Calu3 (cell line): ENCODE measurements around the gene GPR15LG. TPM values are rescaled to one million over a fixed set of nuclear protein-coding genes. Genes with fewer than 3 reads are reported as not detected.

Experiments
- BruUV-seq: library from RNA; stranded (reverse); fragments of 400-500 nt; replicated peaks from 2 replicates; lab custom pipeline; 2021; lab: Mats Ljungman, UMichigan
- CTCF ChIA-PET: fragments of 300-600 bp; sonication (Branson Sonifier 250); formaldehyde crosslinking; loops from one replicate; lab custom pipeline; 2022; ENCODE audit warnings: antibody characterized with exemption; lab: Charles Lee
- DNase-seq: peaks from one replicate; pipeline ENCODE4 v3.0.0; 2022
- H3K27ac Mint-ChIP-seq: one replicate; pipeline ENCODE4 v1.8.0; 2022; ENCODE audit warnings: mixed read lengths; ENCODE audit not compliant: unreplicated experiment
- H3K27me3 Mint-ChIP-seq: one replicate; pipeline ENCODE4 v1.8.0; 2022; ENCODE audit warnings: mixed read lengths; ENCODE audit not compliant: unreplicated experiment
- H3K36me3 Mint-ChIP-seq: one replicate; pipeline ENCODE4 v1.8.0; 2022; ENCODE audit warnings: mild to moderate bottlenecking, moderate library complexity, mixed read lengths; ENCODE audit not compliant: insufficient read depth, unreplicated experiment
- H3K4me1 Mint-ChIP-seq: one replicate; pipeline ENCODE4 v1.8.0; 2022; ENCODE audit warnings: mild to moderate bottlenecking, low read depth, mixed read lengths; ENCODE audit not compliant: unreplicated experiment
- H3K4me3 Mint-ChIP-seq: one replicate; pipeline ENCODE4 v1.8.0; 2022; ENCODE audit warnings: mild to moderate bottlenecking, low read depth, moderate library complexity, mixed read lengths; ENCODE audit not compliant: unreplicated experiment
- H3K9me3 Mint-ChIP-seq: one replicate; pipeline ENCODE4 v1.8.0; 2022; ENCODE audit warnings: low read depth, mixed read lengths; ENCODE audit not compliant: unreplicated experiment
- intact Hi-C: fragments of 100-400 bp; cut with micrococcal nuclease; formaldehyde crosslinking; loops from one replicate; pipeline ENCODE4 v1.10.0; 2022; ENCODE audit not compliant: unreplicated experiment
- total RNA-seq: library from RNA; stranded (reverse); gene quantifications from 2 replicates; pipeline ENCODE4 v1.2.3, GENCODE V29; 2022
- TF ChIP-seq, protein P1 (sequence below): fragments of 200-600 bp; IDR thresholded peaks from one replicate; pipeline ENCODE4 v1.8.0; 2022; ENCODE audit warnings: antibody characterized with exemption; ENCODE audit not compliant: unreplicated experiment

Gene GPR15LG
- total RNA-seq, 1 experiment from 2014 or later = not detected

GRCh38 chr10:84158550-84158949 lies 15.1 kb upstream of the GPR15LG start:
- BruUV-seq = no TSS peak
- Mint-ChIP-seq H3K36me3 (peaks cover 12% of the 10 kb centered on the region), H3K4me1 (no peaks in the 10 kb centered on the region), H3K27me3 (peaks cover 8% of the 10 kb centered on the region), H3K4me3 (no peak overlapping the region), H3K9me3 (no peaks in the 10 kb centered on the region), H3K27ac (no peak overlapping the region)
- intact Hi-C loops = no loop called here
- TF ChIP-seq, protein P1, sequence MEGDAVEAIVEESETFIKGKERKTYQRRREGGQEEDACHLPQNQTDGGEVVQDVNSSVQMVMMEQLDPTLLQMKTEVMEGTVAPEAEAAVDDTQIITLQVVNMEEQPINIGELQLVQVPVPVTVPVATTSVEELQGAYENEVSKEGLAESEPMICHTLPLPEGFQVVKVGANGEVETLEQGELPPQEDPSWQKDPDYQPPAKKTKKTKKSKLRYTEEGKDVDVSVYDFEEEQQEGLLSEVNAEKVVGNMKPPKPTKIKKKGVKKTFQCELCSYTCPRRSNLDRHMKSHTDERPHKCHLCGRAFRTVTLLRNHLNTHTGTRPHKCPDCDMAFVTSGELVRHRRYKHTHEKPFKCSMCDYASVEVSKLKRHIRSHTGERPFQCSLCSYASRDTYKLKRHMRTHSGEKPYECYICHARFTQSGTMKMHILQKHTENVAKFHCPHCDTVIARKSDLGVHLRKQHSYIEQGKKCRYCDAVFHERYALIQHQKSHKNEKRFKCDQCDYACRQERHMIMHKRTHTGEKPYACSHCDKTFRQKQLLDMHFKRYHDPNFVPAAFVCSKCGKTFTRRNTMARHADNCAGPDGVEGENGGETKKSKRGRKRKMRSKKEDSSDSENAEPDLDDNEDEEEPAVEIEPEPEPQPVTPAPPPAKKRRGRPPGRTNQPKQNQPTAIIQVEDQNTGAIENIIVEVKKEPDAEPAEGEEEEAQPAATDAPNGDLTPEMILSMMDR = no peak
- CTCF ChIA-PET = no interaction called here
- no peak for DNase-seq

DNA sequence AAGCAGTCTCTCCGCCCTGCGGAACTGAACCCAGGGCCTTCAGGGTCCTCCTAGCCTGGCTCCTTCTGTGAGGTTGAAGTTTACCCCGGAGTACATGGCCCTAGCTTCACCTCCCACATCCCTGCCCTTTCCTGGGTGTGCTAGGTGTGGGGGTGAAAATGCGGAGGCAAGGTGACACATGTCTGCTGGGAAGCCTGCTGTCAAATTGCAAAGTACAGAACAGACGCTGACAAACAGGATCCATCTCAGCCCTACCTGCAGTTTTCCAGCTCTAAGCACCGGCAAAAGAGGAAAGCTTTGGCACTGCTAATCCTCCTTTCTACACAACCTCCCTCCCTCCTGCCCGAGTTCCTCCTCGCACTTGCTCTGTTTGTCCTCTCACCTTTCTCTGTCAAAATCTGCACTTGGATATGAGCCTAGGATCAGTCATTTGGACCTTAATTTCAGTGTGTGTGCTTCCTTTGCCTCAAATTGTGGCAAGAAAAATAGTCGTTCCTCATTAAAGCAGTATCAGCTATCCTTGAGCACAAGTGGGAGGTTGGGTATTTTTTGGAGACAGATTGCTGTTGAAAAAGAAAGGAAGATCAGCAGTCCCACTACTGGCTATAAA lies 14.4 kb upstream of the GPR15LG start:
- no peak overlapping the region for H3K4me3 Mint-ChIP-seq
- intact Hi-C loops = no loop called here
- TF ChIP-seq, protein P1 = no peak
- H3K27me3 Mint-ChIP-seq = peaks cover 15% of the 10 kb centered on the region
- H3K36me3 Mint-ChIP-seq = peaks cover 11% of the 10 kb centered on the region
- DNase-seq = no peak
- CTCF ChIA-PET = no interaction called here
- no TSS peak for BruUV-seq
- no peaks in the 10 kb centered on the region for H3K9me3 Mint-ChIP-seq
- H3K4me1 Mint-ChIP-seq = no peaks in the 10 kb centered on the region
- no peak overlapping the region for H3K27ac Mint-ChIP-seq

DNA sequence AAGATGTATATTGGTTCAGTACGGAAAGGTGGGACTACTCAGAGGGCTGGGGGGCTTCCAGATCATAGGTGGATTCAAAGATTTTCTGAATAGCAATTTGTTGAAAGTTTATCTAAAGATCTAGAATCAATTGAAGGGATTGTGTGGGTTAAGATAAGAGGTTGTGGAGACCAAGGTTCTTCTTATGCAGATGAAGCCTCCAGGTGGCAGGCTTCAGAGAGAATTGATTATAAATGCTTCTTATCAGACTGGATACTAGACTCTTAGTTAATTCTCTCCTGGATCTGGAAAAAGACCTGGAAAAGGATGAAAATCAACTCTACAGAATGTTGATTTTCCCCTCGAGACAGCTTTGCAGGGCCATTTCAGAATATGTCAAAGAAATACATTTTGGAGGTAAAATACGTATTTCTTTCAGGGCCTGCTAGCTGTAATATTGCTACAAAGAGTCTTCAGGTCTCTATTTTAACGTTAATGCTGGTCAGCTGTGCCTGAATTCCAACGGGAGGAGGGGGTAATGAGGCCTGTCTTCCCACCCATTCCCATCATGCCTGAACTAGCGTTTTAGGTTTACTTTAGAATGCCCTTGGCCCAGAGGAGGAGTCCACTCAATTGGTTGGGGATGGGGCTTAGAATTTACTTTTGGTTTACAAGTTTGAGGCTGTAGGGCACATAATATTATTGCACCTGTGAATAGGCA lies 12.8 kb upstream of the GPR15LG start:
- Mint-ChIP-seq H3K9me3 (no peaks in the 10 kb centered on the region), H3K36me3 (peaks cover 1% of the 10 kb centered on the region), H3K27me3 (peaks cover 19% of the 10 kb centered on the region), H3K4me3 (no peak overlapping the region), H3K27ac (no peak overlapping the region), H3K4me1 (no peaks in the 10 kb centered on the region)
- TF ChIP-seq, protein P1 = no peak
- no peak for DNase-seq
- intact Hi-C loops = no loop called here
- no TSS peak for BruUV-seq
- CTCF ChIA-PET = no interaction called here

GRCh38 chr10:84163996-84164395 lies 9.6 kb upstream of the GPR15LG start:
- BruUV-seq = no TSS peak
- H3K9me3 Mint-ChIP-seq = no peaks in the 10 kb centered on the region
- H3K27me3 Mint-ChIP-seq = peaks cover 19% of the 10 kb centered on the region
- H3K27ac Mint-ChIP-seq = no peak overlapping the region
- H3K36me3 Mint-ChIP-seq = no peaks in the 10 kb centered on the region
- CTCF ChIA-PET = no interaction called here
- no peaks in the 10 kb centered on the region for H3K4me1 Mint-ChIP-seq
- TF ChIP-seq, protein P1 = no peak
- no peak for DNase-seq
- no peak overlapping the region for H3K4me3 Mint-ChIP-seq
- intact Hi-C loops = no loop called here
